ENCODE data around the gene LCLAT1.

The LCLAT1 gene

DNA sequence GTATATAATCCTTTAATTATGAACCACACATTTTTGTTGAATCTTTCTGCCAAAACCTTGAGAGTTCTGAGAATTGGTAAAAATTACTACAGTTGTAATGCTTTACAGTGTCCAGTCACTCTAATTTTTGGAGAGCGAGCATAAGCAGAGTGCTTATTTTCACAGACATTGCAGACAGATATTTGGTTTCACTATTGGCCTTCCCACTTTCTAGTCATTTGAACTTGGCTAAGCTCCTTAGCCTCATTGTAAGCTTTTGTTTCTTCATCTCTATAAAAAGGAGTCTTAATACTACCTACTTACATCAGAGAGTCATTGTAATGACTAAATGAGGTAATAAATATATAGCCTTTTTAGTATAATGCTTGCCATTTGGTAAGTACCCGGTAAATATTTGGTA lies 80.4 kb downstream of the LCLAT1 start:
- DNase-seq (ENCODE audit: low spot score in 2 of 2), result no peak
- no peak overlapping the region for H3K27ac Mint-ChIP-seq (ENCODE audit: low read depth)

DNA sequence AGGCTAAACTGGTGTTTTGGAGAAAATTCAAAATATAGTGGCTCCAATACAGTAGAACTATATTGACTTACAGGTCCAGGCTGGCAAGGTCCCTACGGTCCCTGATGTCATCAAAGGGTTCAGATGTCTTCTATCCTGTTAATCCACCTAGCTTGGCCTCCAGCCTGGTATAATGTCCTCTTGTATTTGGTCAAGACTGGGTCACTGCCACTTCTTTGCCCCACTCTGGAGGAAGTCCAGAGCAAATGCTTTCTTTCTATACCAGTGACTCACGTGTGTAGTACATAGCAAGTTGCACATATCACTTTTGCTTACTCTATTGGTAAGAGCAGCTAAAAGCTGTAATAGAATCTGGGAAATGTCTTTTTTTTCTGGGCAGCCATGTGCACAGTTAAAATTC lies 80.8 kb downstream of the LCLAT1 start:
- DNase-seq (ENCODE audit: low spot score in 2 of 2) (no peak), ATAC-seq (replicated peaks; ENCODE audit: extremely low read depth, poor library complexity, severe bottlenecking) (no peak)
- H3K36me3 Mint-ChIP-seq (ENCODE audit: insufficient read depth), result peaks cover 6% of the 10 kb centered on the region
- peaks cover 6% of the 10 kb centered on the region for H3K9me3 Mint-ChIP-seq
- H3K27me3 Mint-ChIP-seq, result no peaks in the 10 kb centered on the region
- H3K4me1 Mint-ChIP-seq, result peaks cover 3% of the 10 kb centered on the region
- H3K4me3 Mint-ChIP-seq, result no peak overlapping the region
- H3K27ac Mint-ChIP-seq (ENCODE audit: low read depth), result no peak overlapping the region

More for the DNA sequence above, 80.4 kb downstream of the LCLAT1 start:
- peaks cover 7% of the 10 kb centered on the region for H3K4me1 Mint-ChIP-seq
- peaks cover 6% of the 10 kb centered on the region for H3K9me3 Mint-ChIP-seq
- H3K4me3 Mint-ChIP-seq, result no peak overlapping the region
- ATAC-seq (replicated peaks; ENCODE audit: extremely low read depth, poor library complexity, severe bottlenecking), result no peak
- no peaks in the 10 kb centered on the region for H3K27me3 Mint-ChIP-seq
- peaks cover 6% of the 10 kb centered on the region for H3K36me3 Mint-ChIP-seq (ENCODE audit: insufficient read depth)

DNA sequence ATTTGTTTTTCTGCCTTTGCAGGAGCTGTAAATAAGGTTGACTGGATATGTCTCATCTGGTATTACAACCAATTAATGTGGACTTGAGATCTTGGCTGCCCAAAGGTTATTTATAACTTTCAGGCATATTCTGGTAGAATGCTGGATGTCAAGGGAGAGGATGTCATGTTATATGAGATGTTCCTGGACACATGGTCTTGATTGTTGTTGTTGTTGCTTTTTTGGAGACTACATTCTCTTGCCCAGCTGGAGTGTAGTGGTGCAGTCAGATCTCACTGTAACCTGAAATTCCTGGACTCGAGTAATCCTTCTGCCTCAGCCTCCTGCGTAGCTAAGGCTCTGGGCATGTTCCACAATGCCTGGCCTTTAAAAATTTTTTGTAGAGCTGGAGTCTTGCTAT lies 83.3 kb downstream of the LCLAT1 start:
- Mint-ChIP-seq H3K9me3 (peaks cover 6% of the 10 kb centered on the region), H3K27ac (ENCODE audit: low read depth) (no peak overlapping the region), H3K27me3 (no peaks in the 10 kb centered on the region), H3K4me1 (no peaks in the 10 kb centered on the region), H3K36me3 (ENCODE audit: insufficient read depth) (peaks cover 11% of the 10 kb centered on the region), H3K4me3 (no peak overlapping the region)
- DNase-seq (ENCODE audit: low spot score in 2 of 2) (no peak), ATAC-seq (replicated peaks; ENCODE audit: extremely low read depth, poor library complexity, severe bottlenecking) (no peak)

DNA sequence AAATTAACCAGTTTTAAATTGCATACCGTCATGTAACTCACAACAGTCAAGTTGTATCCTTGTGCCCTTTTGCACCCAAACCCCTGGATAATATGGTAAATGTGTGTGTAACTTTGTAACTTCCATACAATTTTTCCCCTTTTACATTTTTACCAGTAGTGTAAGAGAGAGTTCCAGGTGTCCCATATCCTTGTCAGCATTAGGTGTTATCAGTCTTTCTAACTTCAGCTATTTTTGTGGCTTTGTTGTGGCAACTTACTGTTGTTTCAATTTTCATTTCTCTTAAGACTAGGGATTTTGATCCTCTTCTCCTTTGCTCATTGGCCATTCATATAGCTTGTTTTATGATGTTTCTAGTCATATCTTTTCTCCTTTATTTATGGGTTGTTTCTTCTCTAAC lies 94.6 kb downstream of the LCLAT1 start:
- no peaks in the 10 kb centered on the region for H3K27me3 Mint-ChIP-seq
- H3K4me1 Mint-ChIP-seq, result peaks cover 12% of the 10 kb centered on the region
- ATAC-seq (replicated peaks; ENCODE audit: extremely low read depth, poor library complexity, severe bottlenecking) (no peak), DNase-seq (ENCODE audit: low spot score in 2 of 2) (no peak)
- peaks cover 5% of the 10 kb centered on the region for H3K36me3 Mint-ChIP-seq (ENCODE audit: insufficient read depth)
- H3K4me3 Mint-ChIP-seq, result no peak overlapping the region
- H3K9me3 Mint-ChIP-seq, result peaks cover 2% of the 10 kb centered on the region
- H3K27ac Mint-ChIP-seq (ENCODE audit: low read depth), result no peak overlapping the region

DNA sequence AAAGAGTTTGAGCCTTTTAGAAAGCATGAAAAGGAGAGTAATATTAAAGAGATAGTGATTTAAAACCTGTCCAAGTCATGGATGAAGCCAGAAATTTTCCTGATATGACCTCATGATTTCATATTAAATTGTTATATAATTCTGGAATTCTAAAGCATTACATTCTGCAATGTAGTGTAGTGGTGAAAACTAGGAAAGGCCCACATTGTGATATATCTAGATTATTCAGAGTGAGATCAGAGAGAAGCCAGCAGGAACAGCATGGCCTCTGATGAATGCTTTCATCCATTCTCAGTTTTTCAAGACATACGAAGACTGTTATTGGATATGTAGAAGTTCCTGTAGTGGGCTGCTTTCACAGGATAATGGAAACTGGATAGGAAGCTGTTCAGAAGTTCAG lies 98.8 kb downstream of the LCLAT1 start:
- DNase-seq (ENCODE audit: low spot score in 2 of 2), result no peak
- Mint-ChIP-seq H3K27ac (ENCODE audit: low read depth) (no peak overlapping the region), H3K9me3 (no peaks in the 10 kb centered on the region), H3K27me3 (no peaks in the 10 kb centered on the region), H3K36me3 (ENCODE audit: insufficient read depth) (no peaks in the 10 kb centered on the region), H3K4me3 (no peak overlapping the region), H3K4me1 (peaks cover 12% of the 10 kb centered on the region)
- ATAC-seq (replicated peaks; ENCODE audit: extremely low read depth, poor library complexity, severe bottlenecking), result no peak

- DNase-seq (ENCODE audit: low spot score in 2 of 2) (no peak), ATAC-seq (replicated peaks; ENCODE audit: extremely low read depth, poor library complexity, severe bottlenecking) (no peak)
- Mint-ChIP-seq H3K27me3 (no peaks in the 10 kb centered on the region), H3K4me1 (no peaks in the 10 kb centered on the region), H3K27ac (ENCODE audit: low read depth) (no peak overlapping the region), H3K9me3 (no peaks in the 10 kb centered on the region), H3K4me3 (no peak overlapping the region), H3K36me3 (ENCODE audit: insufficient read depth) (no peaks in the 10 kb centered on the region)
Measured at GRCh38 chr2:30548386-30548785, 101.3 kb downstream of the LCLAT1 start.

DNA sequence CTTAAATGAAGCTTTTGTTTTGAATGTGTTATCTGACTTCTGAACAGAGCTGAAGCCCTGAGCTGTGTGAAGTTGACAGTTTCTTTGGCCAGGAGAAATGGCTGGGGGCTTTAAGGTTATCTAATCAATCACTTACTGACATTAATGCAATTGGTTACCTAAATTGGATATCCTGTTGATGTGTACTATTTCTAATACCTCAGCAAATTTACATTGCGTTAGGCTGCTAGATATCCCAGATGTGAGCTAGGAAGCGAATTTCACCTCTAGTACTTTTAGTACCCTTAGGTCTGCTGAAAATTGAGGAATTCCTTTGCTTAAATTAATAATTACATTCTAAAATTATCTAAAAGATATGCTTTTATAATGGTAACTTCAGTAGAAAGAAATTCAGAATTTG lies 102.0 kb downstream of the LCLAT1 start:
- Mint-ChIP-seq H3K4me3 (no peak overlapping the region), H3K27ac (ENCODE audit: low read depth) (no peak overlapping the region), H3K4me1 (no peaks in the 10 kb centered on the region), H3K9me3 (no peaks in the 10 kb centered on the region), H3K36me3 (ENCODE audit: insufficient read depth) (no peaks in the 10 kb centered on the region), H3K27me3 (no peaks in the 10 kb centered on the region)
- DNase-seq (ENCODE audit: low spot score in 2 of 2) (no peak), ATAC-seq (replicated peaks; ENCODE audit: extremely low read depth, poor library complexity, severe bottlenecking) (no peak)

DNA sequence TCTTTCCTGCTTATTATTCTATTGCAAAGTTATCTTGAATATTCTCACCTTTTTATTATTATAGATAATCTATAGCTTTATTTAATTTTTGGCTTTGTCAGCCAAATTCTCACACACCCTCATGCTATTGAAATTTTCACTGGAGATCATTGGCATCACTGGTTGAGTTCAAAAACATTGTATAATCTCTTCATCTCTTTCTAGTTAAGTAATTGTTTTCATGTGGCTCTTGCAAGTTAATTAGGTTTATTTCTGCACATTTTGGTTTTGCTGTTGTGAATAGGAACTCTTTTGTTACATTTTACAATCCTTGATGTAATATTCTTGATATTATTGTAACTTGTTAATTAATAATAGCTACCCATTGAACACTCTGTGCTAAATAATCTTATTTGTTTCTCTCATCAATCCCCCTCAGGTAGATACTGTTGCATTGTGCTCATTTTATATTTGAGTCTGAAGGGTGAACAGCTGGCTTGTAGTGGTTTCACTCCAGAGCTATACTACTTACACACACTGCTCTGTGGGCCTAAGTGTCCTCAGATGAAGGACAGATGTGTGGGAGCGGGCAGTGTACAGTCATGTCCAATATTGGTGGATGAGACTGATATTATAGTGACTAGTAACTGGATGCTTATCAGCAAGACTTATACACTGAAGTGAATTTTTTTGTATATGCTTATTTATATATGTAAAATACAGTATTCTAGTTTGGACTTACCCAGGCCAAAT lies 112.7 kb downstream of the LCLAT1 start:
- H3K27ac Mint-ChIP-seq (ENCODE audit: low read depth), result no peak overlapping the region
- no peaks in the 10 kb centered on the region for H3K4me1 Mint-ChIP-seq
- no peak overlapping the region for H3K4me3 Mint-ChIP-seq
- ATAC-seq (replicated peaks; ENCODE audit: extremely low read depth, poor library complexity, severe bottlenecking) (no peak), DNase-seq (ENCODE audit: low spot score in 2 of 2) (no peak)
- no peaks in the 10 kb centered on the region for H3K9me3 Mint-ChIP-seq
- no peaks in the 10 kb centered on the region for H3K27me3 Mint-ChIP-seq
- H3K36me3 Mint-ChIP-seq (ENCODE audit: insufficient read depth), result peaks cover 6% of the 10 kb centered on the region

DNA sequence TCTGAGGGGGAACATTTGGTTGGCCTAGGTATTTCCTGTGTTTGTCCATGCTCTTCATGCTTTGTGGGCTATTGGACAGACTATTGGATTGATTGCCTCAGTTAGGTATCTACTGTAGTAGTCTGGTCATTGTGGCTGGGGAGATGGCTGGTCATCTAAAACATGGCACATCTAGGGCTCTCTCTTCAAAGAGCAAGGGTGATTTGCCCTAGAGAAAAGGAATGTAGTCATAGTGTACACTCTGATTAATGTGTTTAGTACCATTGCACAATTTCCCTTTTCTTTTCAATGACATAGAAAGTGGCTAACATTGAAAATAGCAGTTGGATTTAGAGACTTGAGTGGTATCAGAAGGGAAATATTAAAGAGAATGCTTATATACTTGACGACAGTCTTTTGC lies 114.3 kb downstream of the LCLAT1 start:
- no peak for ATAC-seq (replicated peaks; ENCODE audit: extremely low read depth, poor library complexity, severe bottlenecking)
- H3K27ac Mint-ChIP-seq (ENCODE audit: low read depth), result no peak overlapping the region
- no peaks in the 10 kb centered on the region for H3K27me3 Mint-ChIP-seq
- DNase-seq (ENCODE audit: low spot score in 2 of 2), result no peak
- H3K4me1 Mint-ChIP-seq, result no peaks in the 10 kb centered on the region
- H3K9me3 Mint-ChIP-seq, result no peaks in the 10 kb centered on the region
- no peak overlapping the region for H3K4me3 Mint-ChIP-seq
- H3K36me3 Mint-ChIP-seq (ENCODE audit: insufficient read depth), result peaks cover 5% of the 10 kb centered on the region

DNA sequence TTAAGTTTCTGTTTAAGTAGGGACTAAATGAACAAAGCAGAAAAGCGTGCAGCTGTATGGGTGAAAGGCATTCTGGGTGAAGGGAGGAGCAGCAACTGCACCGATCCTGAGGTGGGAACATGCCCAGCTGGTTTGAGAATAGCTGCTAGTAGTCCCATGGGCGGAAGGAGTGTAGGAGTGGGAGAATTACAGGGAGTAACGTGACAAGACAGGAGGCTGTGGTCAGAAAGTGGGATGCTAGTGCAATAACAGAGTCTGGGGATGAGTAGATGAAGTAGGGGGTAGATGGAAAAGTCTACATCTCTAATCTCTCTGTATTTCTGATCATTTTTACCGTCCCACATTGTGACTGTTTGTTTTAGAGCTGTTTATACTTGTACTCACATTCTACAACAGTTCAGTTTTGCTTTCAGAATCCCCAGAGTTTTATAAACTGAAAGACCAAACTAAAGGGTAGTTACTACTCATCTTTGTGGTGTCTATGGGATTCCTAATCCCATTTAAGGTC lies 118.9 kb downstream of the LCLAT1 start:
- H3K27me3 Mint-ChIP-seq, result no peaks in the 10 kb centered on the region
- ATAC-seq (replicated peaks; ENCODE audit: extremely low read depth, poor library complexity, severe bottlenecking) (no peak), DNase-seq (ENCODE audit: low spot score in 2 of 2) (no peak)
- H3K4me3 Mint-ChIP-seq, result no peak overlapping the region
- no peak overlapping the region for H3K27ac Mint-ChIP-seq (ENCODE audit: low read depth)
- peaks cover 8% of the 10 kb centered on the region for H3K36me3 Mint-ChIP-seq (ENCODE audit: insufficient read depth)
- H3K4me1 Mint-ChIP-seq, result no peaks in the 10 kb centered on the region
- no peaks in the 10 kb centered on the region for H3K9me3 Mint-ChIP-seq

GRCh38 chr2:30566631-30567030 lies 119.6 kb downstream of the LCLAT1 start:
- H3K36me3 Mint-ChIP-seq (ENCODE audit: insufficient read depth), result peaks cover 11% of the 10 kb centered on the region
- H3K4me1 Mint-ChIP-seq, result no peaks in the 10 kb centered on the region
- no peak overlapping the region for H3K27ac Mint-ChIP-seq (ENCODE audit: low read depth)
- H3K4me3 Mint-ChIP-seq, result no peak overlapping the region
- DNase-seq (ENCODE audit: low spot score in 2 of 2), result no peak
- ATAC-seq (replicated peaks; ENCODE audit: extremely low read depth, poor library complexity, severe bottlenecking), result no peak
- no peaks in the 10 kb centered on the region for H3K9me3 Mint-ChIP-seq
- H3K27me3 Mint-ChIP-seq, result no peaks in the 10 kb centered on the region

DNA sequence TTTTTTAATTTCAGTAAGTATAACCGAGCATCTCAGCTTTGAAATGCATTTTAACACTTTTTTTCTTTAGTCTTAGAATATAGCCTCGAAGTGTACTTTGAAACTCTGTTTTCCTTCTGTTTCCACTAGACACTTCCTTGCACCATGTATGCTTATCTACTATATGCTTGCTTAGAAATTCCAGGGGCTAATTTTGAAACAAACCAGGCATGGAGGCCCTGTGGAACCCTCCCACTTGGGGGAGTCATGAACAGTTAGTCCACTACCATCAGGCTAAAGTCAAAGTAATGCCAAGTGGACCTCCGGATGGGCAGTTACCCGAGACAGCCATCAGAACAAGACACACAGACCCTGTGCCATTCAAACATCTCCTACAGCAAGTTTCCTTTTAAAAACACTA lies 120.3 kb downstream of the LCLAT1 start:
- no peak overlapping the region for H3K4me3 Mint-ChIP-seq
- H3K36me3 Mint-ChIP-seq (ENCODE audit: insufficient read depth), result peaks cover 11% of the 10 kb centered on the region

GRCh38 chr2:30569946-30570345 lies 122.9 kb downstream of the LCLAT1 start:
- DNase-seq (ENCODE audit: low spot score in 2 of 2), result no peak
- H3K27me3 Mint-ChIP-seq, result no peaks in the 10 kb centered on the region
- no peak overlapping the region for H3K4me3 Mint-ChIP-seq
- ATAC-seq (replicated peaks; ENCODE audit: extremely low read depth, poor library complexity, severe bottlenecking), result no peak
- no peaks in the 10 kb centered on the region for H3K9me3 Mint-ChIP-seq
- peaks cover 12% of the 10 kb centered on the region for H3K36me3 Mint-ChIP-seq (ENCODE audit: insufficient read depth)
- no peaks in the 10 kb centered on the region for H3K4me1 Mint-ChIP-seq
- H3K27ac Mint-ChIP-seq (ENCODE audit: low read depth), result no peak overlapping the region

More for the DNA sequence above, 120.3 kb downstream of the LCLAT1 start:
- ATAC-seq (replicated peaks; ENCODE audit: extremely low read depth, poor library complexity, severe bottlenecking) (no peak), DNase-seq (ENCODE audit: low spot score in 2 of 2) (no peak)
- no peak overlapping the region for H3K27ac Mint-ChIP-seq (ENCODE audit: low read depth)
- H3K9me3 Mint-ChIP-seq, result no peaks in the 10 kb centered on the region
- H3K27me3 Mint-ChIP-seq, result no peaks in the 10 kb centered on the region
- no peaks in the 10 kb centered on the region for H3K4me1 Mint-ChIP-seq
